Measurements from ENCODE around the gene FMN1. TPM values are rescaled to one million over a fixed set of nuclear protein-coding genes. Genes with fewer than 3 reads are reported as not detected.

Gene FMN1
- total RNA-seq, 1 donor from 2014 or later = 0.02 TPM

DNA sequence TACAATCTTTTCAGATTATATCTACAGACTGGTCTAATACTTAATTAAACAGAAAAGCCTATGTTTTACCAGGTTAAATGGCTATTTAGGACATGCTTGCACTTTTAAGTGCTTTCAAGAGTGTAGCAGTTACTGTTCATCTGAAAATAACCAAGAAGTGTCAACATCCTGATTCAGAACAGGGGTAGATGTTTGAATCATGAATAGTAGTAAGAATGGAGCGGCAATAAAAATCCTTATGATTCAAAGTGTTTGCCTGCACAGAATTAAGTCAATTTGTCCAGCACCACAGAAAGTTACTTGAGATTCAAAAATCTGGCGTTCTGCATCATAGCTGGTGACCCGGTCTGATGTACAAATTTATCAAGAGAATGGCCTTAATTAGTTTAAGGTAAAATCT lies 428.4 kb downstream of the FMN1 start:
- no peak for DNase-seq
- Mint-ChIP-seq H3K4me1 (no peaks in the 10 kb centered on the region), H3K9me3 (no peaks in the 10 kb centered on the region), H3K27ac (no peak overlapping the region), H3K36me3 (ENCODE audit: low read depth) (no peaks in the 10 kb centered on the region), H3K27me3 (peaks cover 11% of the 10 kb centered on the region), H3K4me3 (no peak overlapping the region)
- intact Hi-C loops (cut with micrococcal nuclease) = no loop called here

GRCh38 chr15:32765236-32765635 lies 429.3 kb downstream of the FMN1 start:
- H3K27me3 Mint-ChIP-seq = peaks cover 14% of the 10 kb centered on the region
- intact Hi-C loops (cut with micrococcal nuclease) = no loop called here
- no peaks in the 10 kb centered on the region for H3K4me1 Mint-ChIP-seq
- no peak overlapping the region for H3K27ac Mint-ChIP-seq
- no peaks in the 10 kb centered on the region for H3K36me3 Mint-ChIP-seq (ENCODE audit: low read depth)
- H3K4me3 Mint-ChIP-seq = no peak overlapping the region
- H3K9me3 Mint-ChIP-seq = no peaks in the 10 kb centered on the region
- DNase-seq = no peak

DNA sequence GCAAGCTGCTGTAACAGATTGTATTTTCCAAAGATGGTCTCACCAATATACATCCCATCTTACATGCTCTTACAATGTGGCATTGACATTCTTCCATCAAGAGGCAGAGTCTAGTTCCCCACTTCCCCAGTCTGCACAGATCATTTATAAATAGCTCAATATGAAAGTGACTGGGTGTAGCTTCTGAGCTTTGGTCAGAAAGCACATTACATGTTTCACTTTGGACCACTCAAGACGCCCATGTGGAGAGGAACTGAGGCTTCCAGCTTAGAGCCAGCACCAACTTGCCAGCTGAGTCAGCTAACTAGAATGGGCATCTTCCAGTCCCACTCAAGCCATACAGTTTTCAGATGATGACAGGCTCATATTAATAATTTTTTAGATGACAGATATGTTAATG lies 431.2 kb downstream of the FMN1 start:
- Mint-ChIP-seq H3K4me1 (no peaks in the 10 kb centered on the region), H3K9me3 (no peaks in the 10 kb centered on the region), H3K27me3 (peaks cover 12% of the 10 kb centered on the region), H3K27ac (no peak overlapping the region), H3K4me3 (no peak overlapping the region), H3K36me3 (ENCODE audit: low read depth) (no peaks in the 10 kb centered on the region)
- DNase-seq = no peak
- intact Hi-C loops (cut with micrococcal nuclease) = no loop called here

DNA sequence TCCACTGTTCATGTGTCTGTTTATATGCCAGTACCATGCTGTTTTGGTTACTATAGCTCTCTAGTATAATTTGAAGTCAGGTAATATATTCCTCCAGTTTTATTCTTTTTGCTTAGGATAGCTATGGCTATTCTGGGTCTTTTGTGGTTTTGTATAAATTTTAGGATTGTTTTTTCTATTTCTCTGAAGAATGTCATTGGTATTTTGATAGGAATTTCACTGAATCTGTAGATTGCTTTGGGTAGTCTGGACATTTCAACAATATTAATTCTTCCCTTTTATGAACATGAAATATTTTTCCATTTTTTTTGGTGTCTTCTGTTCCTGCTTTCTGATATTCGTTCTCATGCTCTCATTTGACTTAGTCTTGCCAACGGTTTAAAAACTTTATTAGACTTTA lies 437.1 kb downstream of the FMN1 start:
- Mint-ChIP-seq H3K36me3 (ENCODE audit: low read depth) (no peaks in the 10 kb centered on the region), H3K4me3 (no peak overlapping the region), H3K27ac (no peak overlapping the region), H3K9me3 (no peaks in the 10 kb centered on the region), H3K27me3 (peaks cover 16% of the 10 kb centered on the region), H3K4me1 (no peaks in the 10 kb centered on the region)
- intact Hi-C loops (cut with micrococcal nuclease) = no loop called here
- no peak for DNase-seq

DNA sequence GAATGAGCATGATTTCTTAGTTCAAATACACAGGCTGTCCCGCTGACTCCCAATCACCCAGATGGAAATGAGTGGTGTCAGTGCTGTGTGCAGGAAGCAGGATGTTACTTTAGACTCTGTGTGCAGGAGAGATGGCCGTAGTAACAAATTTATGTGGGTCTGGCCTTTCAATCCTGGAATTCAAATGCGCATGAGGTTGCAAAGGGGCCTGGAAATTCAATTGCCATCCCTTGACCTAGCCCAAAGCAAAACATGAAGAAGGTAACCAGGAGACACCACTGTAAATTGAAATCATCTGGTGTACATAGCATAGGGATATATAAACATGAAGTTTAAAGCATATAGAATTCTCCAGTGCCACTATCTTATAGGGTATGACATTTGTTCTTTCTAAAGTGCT lies 443.5 kb downstream of the FMN1 start:
- no peak for DNase-seq
- Mint-ChIP-seq H3K27ac (no peak overlapping the region), H3K36me3 (ENCODE audit: low read depth) (no peaks in the 10 kb centered on the region), H3K9me3 (no peaks in the 10 kb centered on the region), H3K4me1 (no peaks in the 10 kb centered on the region), H3K4me3 (no peak overlapping the region), H3K27me3 (peaks cover 3% of the 10 kb centered on the region)
- intact Hi-C loops (cut with micrococcal nuclease) = no loop called here

DNA sequence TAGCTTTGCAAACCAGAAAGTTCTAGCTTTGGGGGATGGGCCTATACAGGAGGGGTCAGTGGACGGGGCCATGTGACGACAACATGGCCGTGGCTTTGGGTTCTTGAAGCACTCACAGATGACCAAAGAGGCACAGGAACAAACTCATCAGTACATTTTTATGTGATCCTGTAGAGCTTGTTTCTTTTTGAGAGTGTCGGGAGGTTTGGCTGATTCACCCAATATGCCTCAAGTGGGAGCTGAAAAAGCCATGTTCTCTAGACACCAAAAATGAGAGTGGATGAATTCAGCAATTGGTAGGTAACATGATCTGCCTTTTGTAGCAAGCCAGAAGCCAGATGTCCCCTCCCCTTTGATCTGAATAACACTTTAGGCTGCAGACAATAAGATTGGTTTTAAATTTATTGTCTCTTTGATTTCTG lies 446.6 kb downstream of the FMN1 start:
- no peak overlapping the region for H3K4me3 Mint-ChIP-seq
- no peak overlapping the region for H3K27ac Mint-ChIP-seq
- peaks cover under 1% of the 10 kb centered on the region for H3K9me3 Mint-ChIP-seq
- H3K36me3 Mint-ChIP-seq (ENCODE audit: low read depth) = no peaks in the 10 kb centered on the region
- DNase-seq = no peak
- H3K27me3 Mint-ChIP-seq = peaks cover 10% of the 10 kb centered on the region
- intact Hi-C loops (cut with micrococcal nuclease) = no loop called here
- no peaks in the 10 kb centered on the region for H3K4me1 Mint-ChIP-seq

DNA sequence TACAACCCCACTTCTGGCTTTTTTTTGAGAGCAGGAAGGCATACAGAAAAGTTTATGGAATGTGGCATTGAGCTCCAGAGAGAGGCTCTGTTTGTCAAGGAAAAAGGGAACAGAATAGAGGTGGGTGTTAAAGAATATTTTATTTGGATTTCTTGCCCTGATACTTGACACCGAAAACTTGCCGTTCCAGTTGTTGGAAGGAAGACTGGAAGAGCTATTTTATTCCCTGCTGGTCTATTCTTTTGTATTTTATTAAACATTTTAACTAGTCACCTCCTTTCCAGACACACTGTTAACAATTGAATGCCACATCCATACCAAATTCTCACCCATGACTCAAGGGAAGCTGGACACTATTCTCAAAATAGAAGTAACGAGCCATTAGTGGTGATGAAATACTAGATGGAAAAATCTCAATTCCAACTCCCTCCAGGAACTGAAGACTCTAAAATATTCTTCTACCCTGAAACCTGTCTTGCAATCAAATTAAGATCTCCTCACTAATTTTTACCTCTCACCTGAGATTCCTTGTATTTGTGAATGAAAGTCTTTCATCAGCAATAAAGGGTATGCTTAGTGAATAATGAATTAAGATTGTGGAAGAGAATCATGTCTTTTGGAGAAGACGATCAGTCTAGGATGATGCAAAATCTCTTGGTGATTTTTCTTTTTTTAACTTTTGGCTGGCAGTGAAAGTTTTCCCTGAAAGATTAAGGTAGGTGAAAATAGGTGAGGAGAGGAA lies 448.2 kb downstream of the FMN1 start:
- H3K4me3 Mint-ChIP-seq = no peak overlapping the region
- peaks cover 13% of the 10 kb centered on the region for H3K27me3 Mint-ChIP-seq
- peaks cover 6% of the 10 kb centered on the region for H3K9me3 Mint-ChIP-seq
- intact Hi-C loops (cut with micrococcal nuclease) = no loop called here
- no peaks in the 10 kb centered on the region for H3K36me3 Mint-ChIP-seq (ENCODE audit: low read depth)
- no peak overlapping the region for H3K27ac Mint-ChIP-seq
- no peak for DNase-seq
- no peaks in the 10 kb centered on the region for H3K4me1 Mint-ChIP-seq

- Mint-ChIP-seq H3K4me3 (no peak overlapping the region), H3K4me1 (no peaks in the 10 kb centered on the region), H3K27ac (no peak overlapping the region), H3K9me3 (peaks cover 6% of the 10 kb centered on the region), H3K36me3 (ENCODE audit: low read depth) (no peaks in the 10 kb centered on the region), H3K27me3 (peaks cover 28% of the 10 kb centered on the region)
- no peak for DNase-seq
- intact Hi-C loops (cut with micrococcal nuclease) = no loop called here
These were observed 450.9 kb downstream of the FMN1 start for GRCh38 chr15:32743411-32744140.

- H3K9me3 Mint-ChIP-seq = peaks cover 6% of the 10 kb centered on the region
- no peaks in the 10 kb centered on the region for H3K36me3 Mint-ChIP-seq (ENCODE audit: low read depth)
- no peak overlapping the region for H3K4me3 Mint-ChIP-seq
- H3K27ac Mint-ChIP-seq = no peak overlapping the region
- H3K27me3 Mint-ChIP-seq = peaks cover 42% of the 10 kb centered on the region
- no peak for DNase-seq
- intact Hi-C loops (cut with micrococcal nuclease) = no loop called here
- no peaks in the 10 kb centered on the region for H3K4me1 Mint-ChIP-seq
These were observed 454.9 kb downstream of the FMN1 start for GRCh38 chr15:32739522-32740063.

- no peak for DNase-seq
- Mint-ChIP-seq H3K36me3 (ENCODE audit: low read depth) (no peaks in the 10 kb centered on the region), H3K4me1 (no peaks in the 10 kb centered on the region), H3K27ac (no peak overlapping the region), H3K27me3 (peaks cover 46% of the 10 kb centered on the region), H3K4me3 (no peak overlapping the region), H3K9me3 (peaks cover 6% of the 10 kb centered on the region)
- intact Hi-C loops (cut with micrococcal nuclease) = no loop called here
These were observed 455.8 kb downstream of the FMN1 start for GRCh38 chr15:32738666-32739065.

DNA sequence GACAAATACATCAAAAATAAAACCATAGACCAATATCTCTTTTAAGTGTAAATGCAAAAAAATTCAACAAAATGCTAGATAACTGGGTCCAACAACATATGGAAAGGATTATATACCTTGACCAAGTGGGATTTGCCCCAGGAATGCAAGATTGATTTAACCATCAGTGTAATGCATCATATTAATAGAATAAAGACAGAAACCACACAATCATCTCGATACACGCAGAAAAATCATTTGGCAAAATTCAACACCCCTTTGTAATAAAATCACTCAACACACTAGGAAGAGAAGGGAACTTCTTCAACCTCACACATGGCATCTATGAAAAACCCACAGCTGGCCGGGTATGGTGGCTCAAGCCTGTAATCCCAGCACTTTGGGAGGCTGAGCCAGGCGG lies 457.2 kb downstream of the FMN1 start:
- Mint-ChIP-seq H3K4me1 (no peaks in the 10 kb centered on the region), H3K27me3 (peaks cover 47% of the 10 kb centered on the region), H3K4me3 (no peak overlapping the region), H3K27ac (no peak overlapping the region), H3K36me3 (ENCODE audit: low read depth) (no peaks in the 10 kb centered on the region), H3K9me3 (no peaks in the 10 kb centered on the region)
- no peak for DNase-seq
- intact Hi-C loops (cut with micrococcal nuclease) = no loop called here

GRCh38 chr15:32736701-32737061 lies 457.8 kb downstream of the FMN1 start:
- H3K27me3 Mint-ChIP-seq = peaks cover 51% of the 10 kb centered on the region
- H3K27ac Mint-ChIP-seq = no peak overlapping the region
- no peaks in the 10 kb centered on the region for H3K36me3 Mint-ChIP-seq (ENCODE audit: low read depth)
- DNase-seq = no peak
- H3K9me3 Mint-ChIP-seq = no peaks in the 10 kb centered on the region
- no peaks in the 10 kb centered on the region for H3K4me1 Mint-ChIP-seq
- intact Hi-C loops (cut with micrococcal nuclease) = no loop called here
- H3K4me3 Mint-ChIP-seq = no peak overlapping the region

GRCh38 chr15:32735989-32736700 lies 458.4 kb downstream of the FMN1 start:
- Mint-ChIP-seq H3K9me3 (no peaks in the 10 kb centered on the region), H3K36me3 (ENCODE audit: low read depth) (no peaks in the 10 kb centered on the region), H3K27ac (no peak overlapping the region), H3K27me3 (peaks cover 55% of the 10 kb centered on the region), H3K4me3 (no peak overlapping the region), H3K4me1 (no peaks in the 10 kb centered on the region)
- intact Hi-C loops (cut with micrococcal nuclease) = no loop called here
- DNase-seq = peak; percentile 27

GRCh38 chr15:32733281-32733680 lies 461.2 kb downstream of the FMN1 start:
- Mint-ChIP-seq H3K27me3 (peaks cover 47% of the 10 kb centered on the region), H3K36me3 (ENCODE audit: low read depth) (no peaks in the 10 kb centered on the region), H3K9me3 (no peaks in the 10 kb centered on the region), H3K27ac (no peak overlapping the region), H3K4me1 (no peaks in the 10 kb centered on the region), H3K4me3 (no peak overlapping the region)
- intact Hi-C loops (cut with micrococcal nuclease) = no loop called here
- DNase-seq = no peak

Data from activated CD4-positive, alpha-beta T cell treated with anti-CD3 and anti-CD28 coated beads, Interleukin-2, amount 10 ng/mL, durations not matched to agents 24 days and 14 days (primary cell).